Smooth muscle cell (in vitro differentiated cells): ENCODE measurements around the gene UGGT1. TPM values are rescaled to one million over a fixed set of nuclear protein-coding genes. Genes with fewer than 3 reads are reported as not detected.

Experiments used
- DNase-seq: peaks from one replicate; lab custom pipeline; 2025; ENCODE audit not compliant: unreplicated experiment; lab: John Stamatoyannopoulos, UW
- H2AFZ ChIP-seq: fragments of 200-600 bp; sonication (generic); 2 replicates; pipeline ENCODE4 v1.6.0; 2016; ENCODE audit warnings: antibody characterized with exemption, low read depth, mild to moderate bottlenecking
- H3F3A ChIP-seq: fragments of 200-600 bp; sonication (generic); 2 replicates; pipeline ENCODE4 v1.6.0; 2017; ENCODE audit warnings: antibody characterized with exemption, low read depth
- H3K27ac ChIP-seq: fragments of 200-600 bp; sonication (generic); 2 replicates; pipeline ENCODE4 v1.5.1; 2016; ENCODE audit warnings: low read depth, mild to moderate bottlenecking
- H3K27me3 ChIP-seq: fragments of 200-600 bp; sonication (generic); 2 replicates; pipeline ENCODE4 v1.6.1; 2016; ENCODE audit warnings: low read depth, mild to moderate bottlenecking
- H3K36me3 ChIP-seq: fragments of 200-600 bp; sonication (generic); 2 replicates; pipeline ENCODE4 v1.5.1; 2016; ENCODE audit warnings: low read depth
- H3K4me1 ChIP-seq: fragments of 200-600 bp; sonication (generic); 2 replicates; pipeline ENCODE4 v1.5.1; 2016; ENCODE audit warnings: low read depth
- H3K4me2 ChIP-seq: fragments of 200-600 bp; sonication (generic); 2 replicates; pipeline ENCODE4 v1.6.0; 2016; ENCODE audit warnings: mild to moderate bottlenecking
- H3K4me3 ChIP-seq: fragments of 200-600 bp; sonication (generic); 2 replicates; pipeline ENCODE4 v1.5.1; 2016; ENCODE audit warnings: mild to moderate bottlenecking
- H3K79me2 ChIP-seq: fragments of 200-600 bp; sonication (generic); 2 replicates; pipeline ENCODE4 v1.6.0; 2016; ENCODE audit warnings: low read depth, mild to moderate bottlenecking
- H3K9ac ChIP-seq: fragments of 200-600 bp; sonication (generic); 2 replicates; pipeline ENCODE4 v1.6.0; 2016; ENCODE audit warnings: low read depth
- H3K9me3 ChIP-seq: fragments of 200-600 bp; sonication (generic); replicated peaks from 2 replicates; pipeline ENCODE4 v1.5.1; 2016; ENCODE audit warnings: low read depth
- H4K20me1 ChIP-seq: fragments of 200-600 bp; sonication (generic); 2 replicates; pipeline ENCODE4 v1.6.0; 2016; ENCODE audit warnings: low read depth
- CTCF ChIP-seq: fragments of 200-600 bp; sonication (generic); IDR thresholded peaks from 2 replicates; pipeline ENCODE4 v1.5.1; 2017; ENCODE audit warnings: borderline replicate concordance, mild to moderate bottlenecking, antibody characterized with exemption; ENCODE audit not compliant: insufficient read depth, poor library complexity, severe bottlenecking
- WGBS: methylation state at CpG from one replicate; pipeline ENCODE4 v1.1.7; 2016; ENCODE audit warnings: low lambda C conversion rate; 5-methylcytosine and 5-hydroxymethylcytosine counted together
- polyA plus RNA-seq: library from polyadenylated mRNA; unstranded; fragments of >200 nt; fragmentation: Nextera tagmentation; extraction: Ambion mirVana; gene quantifications from 2 replicates; pipeline ENCODE4 v1.2.1, GENCODE V29; 2016
- total RNA-seq: library from RNA; depleted of rRNA; stranded (reverse); fragments of >200 nt; gene quantifications from 2 replicates; pipeline ENCODE4 v1.2.3, GENCODE V29; 2014

The UGGT1 gene
- total and polyA plus RNA-seq, 2 experiments from 2014 or later: 14.3 to 46.3 TPM

GRCh38 chr2:128160616-128161275, 69.7 kb downstream of the UGGT1 start:
- Histone ChIP-seq H3K36me3 (peaks cover 32% of the 10 kb centered on the region), H2AFZ (no peak overlapping the region), H3K27me3 (no peaks in the 10 kb centered on the region), H3K4me3 (no peak overlapping the region), H3K79me2 (no peaks in the 10 kb centered on the region), H3K4me2 (no peak overlapping the region), H3F3A (no peaks in the 10 kb centered on the region), H3K9ac (no peak overlapping the region), H3K9me3 (no peaks in the 10 kb centered on the region), H3K4me1 (no peaks in the 10 kb centered on the region), H4K20me1 (peaks cover 7% of the 10 kb centered on the region), H3K27ac (no peak overlapping the region)
- no peak for DNase-seq
- TF ChIP-seq CTCF: no peak
- WGBS: 93% methylated on average over 9 of the region's 9 CpGs

GRCh38 chr2:128162266-128162665, 71.3 kb downstream of the UGGT1 start:
- Histone ChIP-seq H3K4me3 (no peak overlapping the region), H3K9me3 (no peaks in the 10 kb centered on the region), H3F3A (no peaks in the 10 kb centered on the region), H2AFZ (no peak overlapping the region), H3K27me3 (no peaks in the 10 kb centered on the region), H3K9ac (no peak overlapping the region), H3K27ac (no peak overlapping the region), H3K4me1 (no peaks in the 10 kb centered on the region), H3K79me2 (no peaks in the 10 kb centered on the region), H3K36me3 (peaks cover 28% of the 10 kb centered on the region), H4K20me1 (peaks cover 7% of the 10 kb centered on the region), H3K4me2 (no peak overlapping the region)
- TF ChIP-seq CTCF: no peak
- WGBS: 95% methylated on average over 2 of the region's 2 CpGs
- no peak for DNase-seq

- Histone ChIP-seq H3K27me3 (no peaks in the 10 kb centered on the region), H3K36me3 (peaks cover 26% of the 10 kb centered on the region), H3K4me1 (no peaks in the 10 kb centered on the region), H3F3A (peaks cover 4% of the 10 kb centered on the region), H3K9me3 (no peaks in the 10 kb centered on the region), H3K79me2 (no peaks in the 10 kb centered on the region), H3K4me2 (no peak overlapping the region), H3K4me3 (no peak overlapping the region), H3K9ac (no peak overlapping the region), H4K20me1 (peaks cover 3% of the 10 kb centered on the region), H2AFZ (no peak overlapping the region), H3K27ac (no peak overlapping the region)
- no peak for DNase-seq
- TF ChIP-seq CTCF: no peak
- WGBS: 94% methylated on average over 2 of the region's 2 CpGs
Observed at GRCh38 chr2:128164311-128164710, 73.3 kb downstream of the UGGT1 start.
